Bronchial epithelial cell (primary cell): ENCODE data around the gene NDUFA9. TPM values are rescaled to one million over a fixed set of nuclear protein-coding genes. Genes with fewer than 3 reads are reported as not detected.

Experiments used
- DNase-seq: peaks from one replicate; pipeline ENCODE4 v3.0.0-alpha.2; 2010; ENCODE audit warnings: low read depth
- FAIRE-seq: peaks from 2 replicates; lab custom pipeline; 2011; peaks lifted over from hg19 to GRCh38; lab: Jason Lieb, UNC
- H3K27me3 ChIP-seq: 2 replicates; pipeline ENCODE4 v1.5.1; 2011; ENCODE audit warnings: low read length; ENCODE audit not compliant: control insufficient read depth, insufficient read depth
- H3K36me3 ChIP-seq: 2 replicates; pipeline ENCODE4 v1.5.1; 2011; ENCODE audit warnings: low read length; ENCODE audit not compliant: control insufficient read depth, insufficient read depth
- H3K4me3 ChIP-seq: 2 replicates; pipeline ENCODE4 v1.5.1; 2011; ENCODE audit warnings: mild to moderate bottlenecking, low read depth, low read length, control low read depth
- CTCF ChIP-seq: IDR thresholded peaks from 2 replicates; pipeline ENCODE4 v1.5.1; 2011; ENCODE audit warnings: mild to moderate bottlenecking, moderate library complexity, low read length, control low read depth, inconsistent platforms; ENCODE audit not compliant: insufficient read depth, severe bottlenecking
- total RNA-seq: library from RNA; depleted of rRNA; stranded (reverse); fragments of >200 nt; gene quantifications from 2 replicates; pipeline ENCODE4 v1.2.1, GENCODE V29; 2014

NDUFA9 gene
- total RNA-seq, 1 donor from 2014 or later, result 31.6 TPM

- H3K4me3 ChIP-seq, result no peak overlapping the region
- H3K27me3 ChIP-seq, result no peaks in the 10 kb centered on the region
- peaks cover 6% of the 10 kb centered on the region for H3K36me3 ChIP-seq
- FAIRE-seq, result no peak
- no peak for DNase-seq
- TF ChIP-seq CTCF, result no peak
Measured at GRCh38 chr12:4609071-4609470, 39.8 kb upstream of the NDUFA9 start.

GRCh38 chr12:4610481-4610880, 38.4 kb upstream of the NDUFA9 start:
- TF ChIP-seq CTCF, result no peak
- no peak overlapping the region for H3K4me3 ChIP-seq
- no peaks in the 10 kb centered on the region for H3K27me3 ChIP-seq
- FAIRE-seq (no peak), DNase-seq (no peak)
- H3K36me3 ChIP-seq, result peaks cover 6% of the 10 kb centered on the region

GRCh38 chr12:4615667-4616066, 33.2 kb upstream of the NDUFA9 start:
- FAIRE-seq, result no peak
- TF ChIP-seq CTCF, result no peak
- no peak for DNase-seq
- H3K36me3 ChIP-seq, result peaks cover 1% of the 10 kb centered on the region
- H3K4me3 ChIP-seq, result no peak overlapping the region
- H3K27me3 ChIP-seq, result no peaks in the 10 kb centered on the region

GRCh38 chr12:4621511-4621910, 27.4 kb upstream of the NDUFA9 start:
- DNase-seq, result peak; percentile 35
- no peak overlapping the region for H3K4me3 ChIP-seq
- H3K27me3 ChIP-seq, result no peaks in the 10 kb centered on the region
- H3K36me3 ChIP-seq, result no peaks in the 10 kb centered on the region
- no peak for FAIRE-seq
- TF ChIP-seq CTCF, result no peak

GRCh38 chr12:4626543-4626942, 22.4 kb upstream of the NDUFA9 start:
- no peaks in the 10 kb centered on the region for H3K36me3 ChIP-seq
- TF ChIP-seq CTCF, result no peak
- no peaks in the 10 kb centered on the region for H3K27me3 ChIP-seq
- FAIRE-seq, result no peak
- no peak for DNase-seq
- no peak overlapping the region for H3K4me3 ChIP-seq

- Histone ChIP-seq H3K4me3 (no peak overlapping the region), H3K27me3 (no peaks in the 10 kb centered on the region), H3K36me3 (no peaks in the 10 kb centered on the region)
- FAIRE-seq, result no peak
- no peak for DNase-seq
- TF ChIP-seq CTCF, result no peak
Measured at GRCh38 chr12:4628406-4628805, 20.5 kb upstream of the NDUFA9 start.
